Cardiac muscle cell (in vitro differentiated cells and primary cell): ENCODE measurements around the gene SMAD7. TPM values are rescaled to one million over a fixed set of nuclear protein-coding genes. Genes with fewer than 3 reads are reported as not detected.

Experiments
- DNase-seq, 2 donors: peaks; one replicate each; pipeline versions ENCODE4 v3.0.0 to v3.0.0-alpha.2; 2010 to 2017; ENCODE audit warnings: low read depth in 1 of 2, low spot score in 1 of 2
- H3K27ac ChIP-seq: fragments of 200-600 bp; sonication (generic); 2 replicates; pipeline ENCODE4 v1.5.1; 2016
- H3K27me3 ChIP-seq: fragments of 200-600 bp; sonication (generic); 2 replicates; pipeline ENCODE4 v1.6.0; 2016; ENCODE audit warnings: control low read depth
- H3K36me3 ChIP-seq: fragments of 200-600 bp; sonication (generic); 2 replicates; pipeline ENCODE4 v1.5.1; 2016; ENCODE audit warnings: control low read depth
- H3K4me1 ChIP-seq: fragments of 200-600 bp; sonication (generic); 2 replicates; pipeline ENCODE4 v1.8.1; 2017; ENCODE audit warnings: low read depth, mild to moderate bottlenecking, mixed run types
- H3K4me3 ChIP-seq: fragments of 200-600 bp; sonication (generic); 2 replicates; pipeline ENCODE4 v1.5.1; 2016; ENCODE audit warnings: mild to moderate bottlenecking
- H3K9me3 ChIP-seq: fragments of 200-600 bp; sonication (generic); 2 replicates; pipeline ENCODE4 v1.5.1; 2017; ENCODE audit warnings: low read depth, mild to moderate bottlenecking, control low read depth
- CTCF ChIP-seq: IDR thresholded peaks from 2 replicates; pipeline ENCODE4 v1.5.1; 2012; ENCODE audit warnings: low read depth, mild to moderate bottlenecking, low read length
- polyA plus RNA-seq: library from polyadenylated mRNA; unstranded; fragments of >200 nt; fragmentation: Nextera tagmentation; extraction: Ambion mirVana; gene quantifications from 2 replicates; pipeline ENCODE4 v1.2.1, GENCODE V29; 2016
- total RNA-seq: library from RNA; depleted of rRNA; stranded (reverse); fragments of >200 nt; gene quantifications from 2 replicates; pipeline ENCODE4 v1.2.3, GENCODE V29; 2016

The SMAD7 gene
- total and polyA plus RNA-seq, 2 experiments from 2014 or later = 60.1 to 129 TPM

DNA sequence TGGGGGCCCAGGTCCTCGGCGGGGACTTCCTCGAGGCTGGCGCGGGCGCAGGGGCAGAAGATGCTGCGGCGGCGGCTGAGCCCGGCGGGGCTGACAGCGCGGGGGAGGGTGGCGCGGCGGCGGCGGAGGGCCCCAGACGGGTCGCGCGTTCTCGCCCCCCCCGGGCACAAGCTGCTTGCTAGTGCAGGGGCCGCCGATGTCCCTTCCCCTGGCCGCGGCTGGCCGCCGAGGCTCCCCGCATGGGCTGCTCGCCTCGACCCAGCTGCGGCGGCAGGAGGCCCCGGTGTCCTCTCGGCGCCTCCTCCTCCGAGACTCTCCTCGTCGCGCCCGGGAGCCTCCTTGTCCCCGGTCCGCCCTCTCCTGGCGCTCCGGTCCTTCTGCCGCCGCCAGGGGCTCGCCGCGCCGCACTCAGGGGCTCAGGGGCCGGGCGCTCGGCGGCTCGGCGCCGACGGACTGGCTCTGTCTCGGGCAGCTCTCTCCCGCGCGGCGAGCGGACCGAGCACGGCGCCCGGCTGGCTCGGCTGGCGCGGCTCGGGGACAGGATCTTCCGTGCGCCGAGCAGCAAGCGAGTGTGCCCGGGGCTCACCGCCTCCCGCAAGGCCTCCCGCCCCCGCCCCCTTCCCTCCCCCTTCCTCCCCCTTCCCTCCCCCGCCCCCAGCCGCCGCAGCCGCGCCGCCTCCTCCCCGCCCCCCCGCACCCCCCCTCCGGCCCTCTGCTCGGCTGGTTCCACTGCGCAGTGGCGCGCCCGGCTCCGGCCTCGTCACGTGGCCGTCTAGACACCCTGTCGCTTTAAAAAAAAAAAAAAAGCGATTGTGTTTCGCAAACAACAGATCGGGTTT lies 902 bp upstream of the SMAD7 start:
- no peaks in the 10 kb centered on the region for H3K27me3 ChIP-seq
- H3K36me3 ChIP-seq = peaks cover 16% of the 10 kb centered on the region
- H3K27ac ChIP-seq = peak overlapping the region; percentile 96
- peak; percentile 93 to 95 for DNase-seq
- peaks cover 25% of the 10 kb centered on the region for H3K4me1 ChIP-seq
- H3K4me3 ChIP-seq = peak overlapping the region; percentile 100
- TF ChIP-seq CTCF = peak; percentile 24
- no peaks in the 10 kb centered on the region for H3K9me3 ChIP-seq

DNA sequence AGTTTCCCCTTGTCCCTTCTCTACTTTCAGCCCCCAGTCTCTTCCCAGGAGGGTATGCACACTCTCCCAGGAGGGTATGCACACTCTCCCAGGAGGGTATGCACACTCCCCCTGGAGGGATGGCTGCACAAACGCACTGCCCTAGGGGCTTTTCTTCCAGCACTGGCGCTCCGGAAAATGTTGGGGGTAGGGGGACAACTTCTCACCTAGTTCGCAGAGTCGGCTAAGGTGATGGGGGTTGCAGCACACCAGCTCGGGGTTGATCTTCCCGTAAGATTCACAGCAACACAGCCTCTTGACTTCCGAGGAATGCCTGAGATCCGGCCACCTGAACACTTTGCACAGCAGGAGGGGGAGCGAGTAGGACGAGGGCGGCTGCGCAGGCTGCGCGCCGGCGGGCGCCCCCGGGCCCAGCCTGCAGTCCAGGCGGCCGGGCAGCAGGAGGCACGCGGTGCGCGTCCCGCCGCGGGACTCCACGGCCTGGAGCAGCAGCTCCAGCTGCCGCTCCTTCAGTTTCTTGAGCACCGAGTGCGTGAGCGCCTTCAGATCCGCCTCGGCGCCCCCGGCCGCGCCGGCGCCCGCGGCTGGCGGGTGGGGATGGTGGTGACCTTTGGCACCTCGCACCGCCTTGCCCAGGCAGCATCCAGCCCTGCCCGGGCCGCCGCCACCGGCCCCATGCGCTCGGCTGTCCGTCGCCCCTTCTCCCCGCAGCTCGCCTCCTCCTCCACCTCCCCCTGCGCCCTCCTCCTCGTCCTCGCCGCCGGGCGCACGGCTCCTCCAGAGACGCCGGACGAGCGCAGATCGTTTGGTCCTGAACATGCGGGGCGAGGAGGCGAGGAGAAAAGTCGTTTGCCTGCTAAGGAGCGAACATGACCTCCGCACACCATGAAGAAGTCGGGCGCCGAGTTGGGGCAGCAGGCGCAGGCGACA lies 894 bp downstream of the SMAD7 start:
- no peak for TF ChIP-seq CTCF
- peak in 1 of 2 donors; percentile 66 for DNase-seq
- peak overlapping the region; percentile 100 for H3K4me3 ChIP-seq
- H3K27me3 ChIP-seq = no peaks in the 10 kb centered on the region
- no peaks in the 10 kb centered on the region for H3K9me3 ChIP-seq
- H3K36me3 ChIP-seq = peaks cover 18% of the 10 kb centered on the region
- peaks cover 28% of the 10 kb centered on the region for H3K4me1 ChIP-seq
- H3K27ac ChIP-seq = peak overlapping the region; percentile 96

DNA sequence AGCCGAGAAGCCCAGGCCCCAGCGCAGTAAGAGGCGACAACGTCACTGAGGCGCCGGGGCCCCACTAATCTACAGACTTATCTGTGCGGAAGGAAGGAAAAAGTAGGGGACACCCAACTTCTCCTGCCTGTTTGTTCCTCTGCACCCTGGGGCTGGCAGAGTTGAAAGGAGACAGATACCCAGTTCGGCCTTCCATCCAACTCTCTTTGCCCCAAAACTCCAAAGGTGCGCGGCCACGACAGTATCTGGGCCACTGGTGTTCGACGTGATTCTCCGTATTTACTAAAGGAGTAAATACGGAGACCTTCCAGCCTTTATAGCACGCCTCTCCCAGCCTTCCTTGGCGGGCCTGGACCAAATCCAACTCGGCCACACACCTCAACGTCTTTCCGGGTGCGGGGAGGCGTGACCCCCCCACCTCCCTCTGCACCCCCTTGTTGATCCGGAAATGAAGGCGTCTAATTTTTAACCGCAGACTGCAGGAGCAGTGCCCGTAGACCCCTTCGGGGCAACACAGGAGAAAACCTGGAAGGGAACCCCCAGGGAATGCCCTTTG lies 1.6 kb downstream of the SMAD7 start:
- DNase-seq = no peak
- no peaks in the 10 kb centered on the region for H3K27me3 ChIP-seq
- no peak for TF ChIP-seq CTCF
- H3K9me3 ChIP-seq = no peaks in the 10 kb centered on the region
- H3K27ac ChIP-seq = peak overlapping the region; percentile 96
- H3K4me1 ChIP-seq = peaks cover 34% of the 10 kb centered on the region
- peak overlapping the region; percentile 100 for H3K4me3 ChIP-seq
- H3K36me3 ChIP-seq = peaks cover 18% of the 10 kb centered on the region

GRCh38 chr18:48948112-48949049 lies 2.4 kb downstream of the SMAD7 start:
- peaks cover 42% of the 10 kb centered on the region for H3K4me1 ChIP-seq

More at GRCh38 chr18:48948112-48949049, 2.4 kb downstream of the SMAD7 start:
- Histone ChIP-seq H3K36me3 (peaks cover 18% of the 10 kb centered on the region), H3K27me3 (no peaks in the 10 kb centered on the region), H3K27ac (peak overlapping the region; percentile 96), H3K4me3 (peak overlapping the region; percentile 100), H3K9me3 (no peaks in the 10 kb centered on the region)
- peak; percentile 4 for TF ChIP-seq CTCF
- DNase-seq = peak; percentile 75 to 89
